NOMO-1 treated with dmso at 0.1 percent for 144 hours (cell line): ENCODE data around the gene CCDC124.
"Not testable (repeated sequence)": the region's sequence is repeated elsewhere in the genome, so short reads cannot be mapped to it uniquely, and the experiment has no call there.

ENCODE experiments used
- DNase-seq: peaks from one replicate; lab custom pipeline; 2025; ENCODE audit not compliant: unreplicated experiment; lab: John Stamatoyannopoulos, UW

Gene CCDC124

GRCh38 chr19:17932485-17933338 lies at the start of gene CCDC124:
TSS of gene CCDC124 (plus strand) at chr19:17933015. CDS start at chr19:17936421, 3,406 bp downstream.
- peak; percentile 92 for DNase-seq

- DNase-seq = no peak
Observed at GRCh38 chr19:17883627-17884410, 49.0 kb upstream of the CCDC124 start.

GRCh38 chr19:17886515-17886914 lies 46.3 kb upstream of the CCDC124 start:
- DNase-seq = no peak

GRCh38 chr19:17887221-17887620 lies 45.6 kb upstream of the CCDC124 start:
- DNase-seq = not testable (repeated sequence)

- no peak for DNase-seq
Observed at GRCh38 chr19:17888260-17888659, 44.6 kb upstream of the CCDC124 start.

- no peak for DNase-seq
Observed at GRCh38 chr19:17889609-17890214, 43.1 kb upstream of the CCDC124 start.

- DNase-seq = no peak
Observed at GRCh38 chr19:17893766-17894165, 39.0 kb upstream of the CCDC124 start.

- DNase-seq = no peak
Observed at GRCh38 chr19:17902701-17903100, 30.1 kb upstream of the CCDC124 start.

- DNase-seq = no peak
Observed at GRCh38 chr19:17908244-17908643, 24.6 kb upstream of the CCDC124 start.

GRCh38 chr19:17909003-17909732 lies 23.6 kb upstream of the CCDC124 start:
- no peak for DNase-seq

- DNase-seq = no peak
Observed at GRCh38 chr19:17910791-17911360, 21.9 kb upstream of the CCDC124 start.

- DNase-seq = no peak
Observed at GRCh38 chr19:17915940-17916593, 16.7 kb upstream of the CCDC124 start.

- not testable (repeated sequence) for DNase-seq
Observed at GRCh38 chr19:17918151-17918550, 14.7 kb upstream of the CCDC124 start.

GRCh38 chr19:17919122-17919521 lies 13.7 kb upstream of the CCDC124 start:
- not testable (repeated sequence) for DNase-seq

- no peak for DNase-seq
Observed at GRCh38 chr19:17920527-17920926, 12.3 kb upstream of the CCDC124 start.

GRCh38 chr19:17922138-17922537 lies 10.7 kb upstream of the CCDC124 start:
- no peak for DNase-seq

GRCh38 chr19:17926044-17926443 lies 6.8 kb upstream of the CCDC124 start:
- DNase-seq = no peak

- DNase-seq = no peak
Observed at GRCh38 chr19:17929056-17929455, 3.8 kb upstream of the CCDC124 start.

GRCh38 chr19:17931532-17932191 lies 1.2 kb upstream of the CCDC124 start:
- no peak for DNase-seq
